ENCODE results near the gene TSPAN13.

Gene TSPAN13

GRCh38 chr7:16778476-16778875 lies 24.9 kb downstream of the TSPAN13 start:
- DNase-seq = no peak

GRCh38 chr7:16779051-16779450 lies 25.5 kb downstream of the TSPAN13 start:
- DNase-seq = no peak

DNA sequence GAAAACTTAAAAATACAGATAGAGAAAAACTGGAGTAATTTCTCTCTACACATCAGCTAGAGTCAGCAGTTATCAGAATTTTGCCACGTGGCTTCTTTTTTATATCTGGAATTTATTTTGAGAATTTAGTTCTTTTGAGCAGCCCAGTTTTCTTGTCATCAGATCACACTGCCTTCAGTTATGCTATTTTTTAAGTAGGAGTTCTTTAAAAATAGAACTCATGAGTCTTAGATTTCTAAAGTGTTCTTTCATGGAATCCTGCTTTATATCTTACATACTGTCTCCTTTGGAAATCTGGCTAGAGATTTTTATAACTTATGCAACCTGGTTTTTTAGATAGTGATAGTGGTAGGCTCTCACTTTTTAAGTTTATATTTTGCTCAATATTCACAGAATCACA lies 27.0 kb downstream of the TSPAN13 start:
- no peak for DNase-seq

GRCh38 chr7:16785321-16785720 lies 31.8 kb downstream of the TSPAN13 start:
- no peak for DNase-seq

- no peak for DNase-seq
These were observed 32.3 kb downstream of the TSPAN13 start for GRCh38 chr7:16785846-16786245.

DNA sequence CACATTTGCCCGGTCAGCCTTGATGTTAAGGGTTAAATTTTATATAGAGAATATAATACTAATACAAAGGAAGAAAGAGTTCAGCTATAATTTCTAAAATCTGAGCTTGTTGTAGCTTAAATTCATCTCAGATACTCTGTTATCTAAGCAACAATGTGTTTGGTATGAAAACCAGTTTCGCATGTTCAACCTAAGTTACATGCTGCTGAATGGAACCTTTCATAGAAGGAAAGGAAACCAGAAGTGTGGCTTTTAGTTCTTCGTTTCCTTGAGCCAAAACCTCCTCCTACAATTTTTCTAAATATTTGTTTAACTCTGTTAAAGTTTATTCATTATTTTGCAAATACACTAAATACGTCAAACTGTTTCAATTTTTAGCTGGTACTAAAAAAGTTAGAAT lies 32.7 kb downstream of the TSPAN13 start:
- DNase-seq = no peak

- DNase-seq = no peak
These were observed 33.6 kb downstream of the TSPAN13 start for GRCh38 chr7:16787127-16787526.

DNA sequence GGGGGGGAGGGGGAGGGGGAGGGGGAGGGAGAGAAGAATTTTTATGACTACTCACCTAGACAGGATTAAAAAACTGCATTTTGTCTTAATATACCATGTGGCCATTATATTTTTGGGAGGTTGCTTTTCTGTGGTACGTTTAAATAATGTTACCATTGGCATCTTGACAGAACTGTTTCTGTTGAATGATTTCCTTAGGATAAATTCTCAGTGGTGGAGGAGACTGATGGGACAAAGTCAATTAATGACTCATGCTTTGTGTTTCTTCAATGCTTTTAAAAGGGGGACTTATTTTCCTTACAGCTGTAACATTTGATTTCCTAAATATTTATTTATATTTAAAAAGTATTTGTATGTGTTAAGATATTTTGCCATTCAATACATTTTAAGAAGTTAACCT lies 37.5 kb downstream of the TSPAN13 start:
- DNase-seq = no peak

DNA sequence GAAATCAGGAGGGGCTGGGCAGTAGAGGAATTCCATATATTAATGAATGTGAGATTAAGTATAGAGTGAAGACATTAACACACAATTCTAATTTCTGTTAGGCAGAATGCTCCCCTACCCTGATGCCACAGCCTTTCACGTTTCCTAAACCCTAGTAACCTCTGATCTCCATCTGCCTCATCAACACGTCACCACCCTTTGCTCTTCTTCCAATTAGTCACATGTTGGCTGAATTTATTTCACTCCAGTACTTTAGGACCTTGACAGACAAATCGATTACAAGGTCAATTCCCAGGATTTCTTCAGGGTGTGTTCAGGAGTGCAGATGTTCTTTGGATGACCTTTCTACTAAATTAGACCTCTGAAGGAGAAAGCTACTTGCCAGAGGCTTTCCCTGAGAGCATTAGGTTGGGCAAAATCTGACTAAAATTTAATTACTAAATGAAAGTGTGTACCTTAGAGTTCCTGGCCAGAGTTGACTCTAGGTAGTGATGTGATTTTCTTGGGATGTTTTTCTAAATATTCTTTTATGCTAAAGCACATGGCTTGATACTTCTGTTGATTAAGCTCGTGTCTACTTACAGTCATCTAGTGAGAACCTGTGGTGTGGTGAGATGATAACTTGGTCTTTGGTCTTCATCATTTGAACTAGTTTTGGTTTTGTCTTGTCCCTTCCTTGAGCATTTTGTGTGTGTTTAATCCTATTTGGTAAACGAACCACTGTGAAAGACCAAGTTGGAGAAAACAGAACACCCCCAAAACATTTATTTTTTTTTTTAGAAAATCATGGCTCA lies 38.5 kb downstream of the TSPAN13 start:
- DNase-seq = no peak

DNA sequence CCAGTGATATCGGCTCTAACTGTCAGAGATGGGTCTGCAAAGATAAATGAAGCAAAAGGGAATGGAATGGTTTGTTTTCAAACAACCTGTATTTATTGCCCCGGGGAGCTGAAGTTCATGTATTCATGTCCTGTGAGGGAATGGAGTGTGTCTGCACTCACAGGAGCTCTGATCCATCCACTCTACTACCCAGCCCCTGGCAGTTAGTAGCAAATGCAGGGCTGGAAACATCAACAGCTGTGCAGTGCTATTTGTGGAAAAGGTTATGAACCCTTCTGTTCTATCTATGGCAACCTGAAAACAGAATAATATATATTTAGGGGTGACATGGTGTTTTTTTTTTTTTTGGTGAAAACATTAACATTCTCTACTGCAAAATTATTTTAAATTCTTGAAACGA lies 41.4 kb downstream of the TSPAN13 start:
- DNase-seq = no peak

DNA sequence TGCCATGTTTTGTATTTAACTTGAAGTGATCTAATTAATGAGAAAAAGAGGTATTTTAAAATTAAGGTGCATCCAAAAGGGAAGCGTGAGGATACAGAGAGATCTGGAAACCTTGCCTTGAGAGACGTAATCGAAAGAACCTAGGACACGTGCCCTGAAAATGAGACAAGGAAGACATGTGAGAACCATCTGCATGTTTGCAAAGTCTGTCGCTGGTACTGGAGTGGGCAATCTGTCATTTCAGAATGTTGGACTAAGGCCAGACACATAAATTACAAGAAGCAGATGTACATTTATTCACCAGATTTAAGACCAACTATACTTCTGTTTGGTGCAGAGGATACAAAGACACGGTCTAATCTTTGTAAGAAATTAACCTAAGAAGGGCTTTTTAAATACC lies 42.1 kb downstream of the TSPAN13 start:
- DNase-seq = no peak

GRCh38 chr7:16801111-16801542 lies 47.6 kb downstream of the TSPAN13 start:
- peak; percentile 58 for DNase-seq

DNA sequence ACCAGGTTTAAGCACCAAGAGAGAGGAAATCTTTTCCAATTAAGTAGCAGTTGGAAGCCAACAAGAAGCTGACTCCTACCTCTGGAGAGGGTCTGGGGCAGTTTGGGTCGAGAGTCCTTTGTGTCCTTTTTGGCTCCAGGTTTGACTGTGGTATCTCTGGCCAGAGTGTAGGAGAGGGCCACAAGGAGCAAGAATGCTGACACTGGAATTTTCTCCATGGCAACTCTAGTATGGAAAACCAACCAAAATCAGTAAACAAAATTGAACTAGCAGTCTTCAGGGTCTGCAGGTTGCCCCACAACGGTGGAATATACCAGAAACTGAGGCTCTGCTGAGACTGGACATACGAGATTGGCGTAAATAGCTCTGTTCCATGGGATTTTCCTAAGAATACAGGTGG lies 48.0 kb downstream of the TSPAN13 start:
- DNase-seq = no peak

DNA sequence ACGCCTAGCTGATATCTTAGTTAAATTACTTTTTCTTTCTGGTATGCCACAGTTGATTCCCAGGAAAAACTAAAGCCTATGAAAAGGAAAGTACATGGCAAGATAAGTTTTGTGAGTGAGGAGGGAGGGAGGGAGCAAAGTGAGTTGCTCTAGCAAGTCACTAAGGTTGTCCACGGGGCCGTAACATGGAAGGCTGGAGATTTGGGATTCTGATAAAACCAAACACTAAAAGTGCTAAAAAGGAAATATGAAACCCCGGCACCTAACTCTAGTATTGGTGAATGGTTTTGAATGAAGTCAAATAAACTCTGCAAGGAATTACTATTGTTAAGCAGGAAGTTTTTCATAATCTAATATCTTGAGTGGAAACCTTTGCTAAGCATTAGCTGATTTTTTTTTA lies 49.6 kb downstream of the TSPAN13 start:
- DNase-seq = no peak

DNA sequence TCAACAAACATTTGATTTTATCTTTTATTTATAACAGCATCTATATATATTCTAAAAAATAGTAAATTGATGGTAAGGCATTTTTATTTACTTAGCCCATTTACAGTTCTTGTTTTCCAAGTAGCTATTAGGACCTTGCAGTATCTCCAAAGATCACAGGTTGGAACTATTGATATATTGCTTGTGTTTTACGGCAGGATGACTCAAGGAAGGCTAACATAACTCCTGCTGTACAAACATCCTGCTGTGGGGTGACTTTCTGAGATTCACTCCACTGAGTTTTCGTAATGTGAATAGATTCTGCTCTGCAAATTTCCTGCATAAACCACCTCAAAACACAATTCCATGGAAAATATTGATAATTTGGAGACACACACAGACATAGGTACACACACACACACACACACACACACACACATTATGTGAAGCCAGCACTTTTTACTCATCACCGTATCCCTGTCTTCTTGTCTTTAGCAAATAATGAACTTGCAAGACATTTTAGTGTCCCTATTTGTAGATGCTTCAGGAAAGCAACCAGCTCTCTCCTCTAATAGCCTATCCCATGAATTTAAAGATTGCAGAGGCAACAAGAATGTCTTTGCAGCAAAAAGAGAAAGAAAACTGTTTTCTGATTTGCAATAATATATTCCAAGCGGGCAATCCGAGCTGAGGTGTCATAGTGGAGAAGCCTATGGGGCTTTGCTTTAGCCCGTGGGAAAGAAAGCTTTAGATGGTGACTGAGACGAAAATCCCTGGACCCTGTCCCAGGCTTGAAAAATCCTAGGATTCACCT lies 50.5 kb downstream of the TSPAN13 start:
- no peak for DNase-seq

- DNase-seq = peak; percentile 13
These were observed 51.3 kb downstream of the TSPAN13 start, which contains the start of gene AGR2 for GRCh38 chr7:16804674-16805439. TSS of gene AGR2 (minus strand) at chr7:16804999. CDS start at chr7:16801796, 3,203 bp downstream.

DNA sequence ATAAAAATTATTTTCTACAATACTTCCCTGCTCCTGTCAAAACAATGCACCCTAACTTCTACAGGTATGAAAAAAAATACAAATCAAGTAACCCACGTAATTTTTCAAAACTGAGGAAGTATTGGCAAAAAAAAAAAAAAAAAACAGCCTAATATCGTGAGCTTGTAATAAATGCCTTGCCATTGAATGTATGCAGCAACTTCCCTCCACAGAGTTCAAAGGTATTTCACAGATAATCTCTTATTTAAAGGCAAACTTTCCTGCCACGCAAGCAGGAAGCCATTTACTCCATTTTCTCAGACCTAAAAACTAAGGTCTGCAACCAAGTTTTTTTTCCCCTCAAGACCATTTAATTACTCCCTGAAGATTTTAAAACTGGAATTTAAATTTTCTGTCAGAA lies 51.9 kb downstream of the TSPAN13 start:
- no peak for DNase-seq

GRCh38 chr7:16810112-16810511 lies 56.6 kb downstream of the TSPAN13 start:
- no peak for DNase-seq

DNA sequence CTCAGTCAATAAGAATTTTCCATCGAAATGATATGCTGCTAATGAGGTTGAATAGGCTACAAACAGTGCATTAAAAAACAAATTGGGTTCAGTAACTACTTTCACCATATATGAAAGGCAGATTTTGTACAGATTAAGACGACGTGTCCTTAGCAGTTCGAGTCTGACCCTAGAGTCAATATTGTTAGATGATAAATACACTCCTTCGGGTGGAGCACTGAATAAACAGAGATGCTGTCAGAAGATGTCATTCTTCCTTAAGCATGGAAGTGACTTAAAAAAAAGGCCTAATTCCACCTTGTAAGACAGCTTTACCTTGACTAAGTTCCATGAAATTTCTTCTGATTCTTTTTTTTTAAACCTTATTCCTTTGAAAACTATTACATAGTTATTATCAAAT lies 57.0 kb downstream of the TSPAN13 start:
- DNase-seq = no peak

DNA sequence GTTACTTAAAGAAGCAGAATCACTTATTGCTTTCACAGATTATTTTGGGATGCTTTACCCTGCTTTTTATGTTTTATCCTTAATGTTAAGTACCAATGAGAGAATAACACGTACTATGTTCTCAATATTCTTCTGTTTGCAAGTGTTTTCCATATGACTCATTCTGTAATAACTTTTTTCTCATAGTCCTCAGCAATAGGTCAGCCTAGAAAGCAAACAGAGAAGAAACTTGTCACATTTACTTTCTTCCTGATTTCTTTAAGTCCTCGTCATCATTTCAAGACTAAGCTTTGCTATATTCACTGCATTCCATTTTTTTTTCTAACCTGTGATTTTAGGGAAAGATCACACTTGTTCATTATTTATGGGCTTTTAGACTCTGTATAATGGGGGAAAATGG lies 58.0 kb downstream of the TSPAN13 start:
- DNase-seq = no peak

DNA sequence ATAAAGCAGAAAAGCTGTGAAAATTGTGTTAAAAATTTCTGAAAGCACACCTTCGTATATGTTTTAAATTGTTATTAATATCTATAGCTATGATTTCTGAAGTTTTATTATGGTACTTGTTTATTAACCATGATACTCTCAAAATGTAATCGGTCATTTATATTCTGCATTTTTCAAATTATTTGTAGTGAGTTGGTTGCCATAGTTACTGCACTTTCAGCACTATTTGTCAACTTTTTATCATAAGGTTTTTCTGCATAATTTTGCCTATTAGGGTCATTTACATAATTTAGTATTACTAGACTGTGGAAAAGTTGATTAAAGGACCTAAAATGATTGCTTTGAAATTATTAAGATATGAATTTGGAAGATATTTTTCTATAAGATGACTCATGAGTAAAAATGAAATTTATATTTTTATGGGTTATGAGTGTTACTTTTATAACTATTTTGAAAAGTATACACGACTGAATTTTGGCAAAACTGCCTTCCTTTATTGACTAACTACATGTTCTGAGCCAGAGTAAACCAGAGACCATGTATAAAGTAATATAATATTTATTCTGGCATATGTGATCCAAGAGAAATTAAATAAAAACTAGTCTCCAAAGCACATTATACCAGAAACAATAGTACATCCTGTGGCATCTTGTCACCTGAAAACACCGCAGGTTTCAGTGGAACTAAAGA lies 59.1 kb downstream of the TSPAN13 start:
- no peak for DNase-seq

DNA sequence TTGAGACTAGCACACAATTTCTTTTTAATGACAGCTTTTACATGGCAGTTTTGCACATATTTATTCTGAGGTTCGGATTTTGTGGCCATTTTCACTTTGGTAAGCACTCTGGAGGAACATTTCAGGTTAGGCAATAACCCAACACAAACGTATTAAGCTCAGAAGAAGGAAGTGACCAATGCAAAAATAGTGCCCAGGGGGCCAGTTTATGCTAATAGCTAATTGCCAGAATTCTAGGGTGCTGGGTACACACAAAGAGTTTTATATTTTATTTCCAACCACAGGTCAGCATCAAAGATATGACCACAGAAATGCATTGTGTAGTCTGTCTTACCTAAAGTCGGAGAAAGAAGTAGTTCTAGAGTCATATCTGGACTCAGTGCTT lies 59.7 kb downstream of the TSPAN13 start:
- no peak for DNase-seq

- no peak for DNase-seq
These were observed 61.4 kb downstream of the TSPAN13 start for GRCh38 chr7:16815001-16815400.
